ENCODE data around the gene RYR1.

DNA sequence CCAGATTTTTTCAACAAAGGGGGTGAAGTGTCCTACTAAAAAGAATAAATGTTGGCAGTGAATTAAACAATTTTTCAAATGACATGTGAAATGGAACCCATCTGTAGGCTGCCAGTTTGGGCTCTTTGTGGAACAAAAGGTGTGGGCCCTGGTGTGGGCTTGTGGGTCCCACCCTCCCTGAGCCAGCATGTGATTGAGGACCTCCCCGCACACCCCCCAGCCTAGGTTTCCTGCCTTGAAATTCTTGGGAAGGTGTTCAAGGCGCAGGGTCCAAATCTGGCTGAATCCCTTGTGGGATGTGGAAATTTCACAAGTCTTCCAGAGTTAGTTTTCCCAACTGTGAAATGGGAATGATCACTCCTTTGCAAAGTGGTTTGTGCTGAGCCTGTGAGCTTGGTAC lies 49.7 kb upstream of the RYR1 start:
- TF ChIP-seq, protein P1, sequence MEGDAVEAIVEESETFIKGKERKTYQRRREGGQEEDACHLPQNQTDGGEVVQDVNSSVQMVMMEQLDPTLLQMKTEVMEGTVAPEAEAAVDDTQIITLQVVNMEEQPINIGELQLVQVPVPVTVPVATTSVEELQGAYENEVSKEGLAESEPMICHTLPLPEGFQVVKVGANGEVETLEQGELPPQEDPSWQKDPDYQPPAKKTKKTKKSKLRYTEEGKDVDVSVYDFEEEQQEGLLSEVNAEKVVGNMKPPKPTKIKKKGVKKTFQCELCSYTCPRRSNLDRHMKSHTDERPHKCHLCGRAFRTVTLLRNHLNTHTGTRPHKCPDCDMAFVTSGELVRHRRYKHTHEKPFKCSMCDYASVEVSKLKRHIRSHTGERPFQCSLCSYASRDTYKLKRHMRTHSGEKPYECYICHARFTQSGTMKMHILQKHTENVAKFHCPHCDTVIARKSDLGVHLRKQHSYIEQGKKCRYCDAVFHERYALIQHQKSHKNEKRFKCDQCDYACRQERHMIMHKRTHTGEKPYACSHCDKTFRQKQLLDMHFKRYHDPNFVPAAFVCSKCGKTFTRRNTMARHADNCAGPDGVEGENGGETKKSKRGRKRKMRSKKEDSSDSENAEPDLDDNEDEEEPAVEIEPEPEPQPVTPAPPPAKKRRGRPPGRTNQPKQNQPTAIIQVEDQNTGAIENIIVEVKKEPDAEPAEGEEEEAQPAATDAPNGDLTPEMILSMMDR (IDR thresholded peaks at IDR 0.05): no peak
- TF ChIP-seq TCF7L2 (IDR thresholded peaks at IDR 0.05; ENCODE audit: low read depth, low read length): no peak
